HUES48 (cell line): ENCODE data around the gene MTLN.
"Not testable (repeated sequence)": the region's sequence is repeated elsewhere in the genome, so short reads cannot be mapped to it uniquely, and the experiment has no call there.

Source experiments
- H3K27ac ChIP-seq: one replicate; pipeline ENCODE4 v1.7.0; 2013; ENCODE audit warnings: low read depth, low read length, inconsistent platforms
- H3K27me3 ChIP-seq: 2 replicates; pipeline ENCODE4 v1.6.1; 2013; ENCODE audit warnings: mild to moderate bottlenecking, low read length; ENCODE audit not compliant: control insufficient read depth, insufficient read depth
- H3K36me3 ChIP-seq: 2 replicates; pipeline ENCODE4 v1.6.1; 2013; ENCODE audit warnings: low read length; ENCODE audit not compliant: control insufficient read depth, insufficient read depth
- H3K4me1 ChIP-seq: 2 replicates; pipeline ENCODE4 v1.6.1; 2013; ENCODE audit warnings: mild to moderate bottlenecking, low read length; ENCODE audit not compliant: control insufficient read depth, insufficient read depth
- H3K4me3 ChIP-seq: 2 replicates; pipeline ENCODE4 v1.5.1; 2013; ENCODE audit warnings: mild to moderate bottlenecking, low read depth, low read length
- H3K9ac ChIP-seq: 2 replicates; pipeline ENCODE4 v1.6.1; 2013; ENCODE audit warnings: mild to moderate bottlenecking, low read depth, low read length, moderate library complexity
- H3K9me3 ChIP-seq: 2 replicates; pipeline ENCODE4 v1.6.1; 2013; ENCODE audit warnings: low read length; ENCODE audit not compliant: control insufficient read depth, insufficient read depth

The MTLN gene

GRCh38 chr2:110211938-110212858, at the start of gene MTLN:
Gene MTLN, minus strand, starts transcription at chr2:110212547. Its CDS starts 22 bp downstream, at chr2:110212525.
- peak within 1 kb of the TSS; percentile 63 for H3K27ac ChIP-seq
- peak within 1 kb of the TSS; percentile 92 for H3K4me3 ChIP-seq
- no peaks in the 10 kb centered on the region for H3K27me3 ChIP-seq
- H3K36me3 ChIP-seq: peaks cover 9% of the 10 kb centered on the region; the same call in 1 of the 2 replicates
- no peaks in the 10 kb centered on the region for H3K4me1 ChIP-seq
- H3K9ac ChIP-seq: peak within 1 kb of the TSS; percentile 89
- peaks cover 7% of the 10 kb centered on the region for H3K9me3 ChIP-seq

DNA sequence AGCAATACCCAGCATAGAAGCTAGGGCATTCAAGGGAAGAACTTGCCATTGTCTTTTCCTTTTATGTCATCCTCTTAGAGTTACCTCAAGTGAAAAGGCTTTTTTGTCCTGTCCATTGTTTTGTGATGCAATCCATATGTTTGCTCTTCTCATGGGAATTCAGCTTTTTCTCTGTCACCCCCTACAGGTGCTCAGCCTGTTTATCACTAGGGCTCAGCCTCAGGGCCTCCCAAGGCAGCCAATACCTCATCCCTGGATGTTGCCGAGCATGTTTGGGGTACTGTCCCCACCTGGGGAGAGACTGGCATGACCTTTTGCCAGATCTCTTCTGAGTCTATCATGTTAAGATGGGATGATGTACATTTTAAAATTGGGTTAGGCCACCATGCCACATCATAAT, 49.6 kb upstream of the MTLN start:
- not testable (repeated sequence) for H3K9me3 ChIP-seq, H3K27ac ChIP-seq, H3K4me1 ChIP-seq, H3K9ac ChIP-seq, H3K36me3 ChIP-seq, H3K27me3 ChIP-seq, H3K4me3 ChIP-seq

- not testable (repeated sequence) for H3K27ac ChIP-seq, H3K4me1 ChIP-seq, H3K9me3 ChIP-seq, H3K9ac ChIP-seq, H3K27me3 ChIP-seq, H3K36me3 ChIP-seq, H3K4me3 ChIP-seq
Measured at GRCh38 chr2:110248081-110248795, 35.9 kb upstream of the MTLN start.

- not testable (repeated sequence) for H3K36me3 ChIP-seq, H3K27me3 ChIP-seq, H3K4me1 ChIP-seq, H3K9me3 ChIP-seq, H3K9ac ChIP-seq, H3K4me3 ChIP-seq, H3K27ac ChIP-seq
Measured at GRCh38 chr2:110245488-110246435, 33.4 kb upstream of the MTLN start.

- H3K27ac ChIP-seq, H3K4me1 ChIP-seq, H3K4me3 ChIP-seq, H3K9ac ChIP-seq, H3K27me3 ChIP-seq, H3K36me3 ChIP-seq, H3K9me3 ChIP-seq: not testable (repeated sequence)
Measured at GRCh38 chr2:110243283-110243682, 30.9 kb upstream of the MTLN start.

GRCh38 chr2:110234514-110234913, 22.2 kb upstream of the MTLN start:
- not testable (repeated sequence) for H3K4me1 ChIP-seq, H3K4me3 ChIP-seq

DNA sequence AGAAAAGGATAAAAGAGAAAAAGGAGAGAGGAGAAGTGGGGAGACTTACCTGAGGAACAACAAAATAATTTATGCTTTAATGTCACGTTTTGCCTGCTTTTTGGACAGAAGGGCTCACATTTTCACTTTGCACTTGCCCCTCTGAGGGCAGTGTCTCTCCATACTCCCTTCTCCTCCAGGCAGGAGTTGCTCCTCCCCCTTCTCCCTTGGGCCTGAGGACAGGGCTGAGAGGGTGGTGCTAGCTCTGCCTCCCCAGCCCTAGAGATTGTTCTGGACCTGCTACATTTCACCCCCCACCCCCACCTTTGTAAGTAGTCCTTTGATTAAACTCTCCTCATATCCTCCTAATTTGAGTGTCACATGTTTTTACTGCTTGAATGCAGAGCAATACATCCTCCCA, 17.5 kb upstream of the MTLN start:
- H3K9me3 ChIP-seq, H3K36me3 ChIP-seq, H3K27me3 ChIP-seq, H3K27ac ChIP-seq, H3K4me3 ChIP-seq, H3K9ac ChIP-seq, H3K4me1 ChIP-seq: not testable (repeated sequence)

More at GRCh38 chr2:110234514-110234913, 22.2 kb upstream of the MTLN start:
- not testable (repeated sequence) for H3K36me3 ChIP-seq, H3K9ac ChIP-seq, H3K9me3 ChIP-seq, H3K27ac ChIP-seq, H3K27me3 ChIP-seq

GRCh38 chr2:110222626-110223025, 10.3 kb upstream of the MTLN start:
- not testable (repeated sequence) for H3K4me3 ChIP-seq, H3K27me3 ChIP-seq, H3K9me3 ChIP-seq, H3K4me1 ChIP-seq, H3K27ac ChIP-seq, H3K9ac ChIP-seq, H3K36me3 ChIP-seq

DNA sequence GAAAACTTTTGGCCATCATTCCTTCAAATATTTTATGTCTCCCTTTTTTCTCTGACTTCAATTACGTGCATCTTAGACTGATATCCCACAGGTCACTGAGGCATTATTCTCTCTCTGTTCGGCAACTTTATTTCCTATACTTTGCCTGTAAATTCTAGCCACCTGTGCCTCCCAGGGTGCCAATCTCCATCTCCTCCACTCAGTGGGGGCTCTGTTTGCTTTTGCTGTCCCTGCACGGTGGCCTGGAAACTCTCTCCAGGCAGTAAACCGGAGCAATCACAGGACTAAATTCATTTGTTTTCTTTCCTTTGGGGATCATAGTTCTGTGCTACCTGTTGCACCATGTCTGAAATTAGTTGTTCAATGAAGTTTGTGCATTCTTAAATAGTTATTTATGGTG, 9.6 kb upstream of the MTLN start:
- Histone ChIP-seq H3K4me3 (no peak overlapping the region), H3K9me3 (peaks cover 7% of the 10 kb centered on the region; the same call in 1 of the 2 replicates), H3K36me3 (no peaks in the 10 kb centered on the region), H3K9ac (no peak overlapping the region), H3K27ac (no peak overlapping the region), H3K4me1 (no peaks in the 10 kb centered on the region; the same call in 1 of the 2 replicates), H3K27me3 (no peaks in the 10 kb centered on the region)

DNA sequence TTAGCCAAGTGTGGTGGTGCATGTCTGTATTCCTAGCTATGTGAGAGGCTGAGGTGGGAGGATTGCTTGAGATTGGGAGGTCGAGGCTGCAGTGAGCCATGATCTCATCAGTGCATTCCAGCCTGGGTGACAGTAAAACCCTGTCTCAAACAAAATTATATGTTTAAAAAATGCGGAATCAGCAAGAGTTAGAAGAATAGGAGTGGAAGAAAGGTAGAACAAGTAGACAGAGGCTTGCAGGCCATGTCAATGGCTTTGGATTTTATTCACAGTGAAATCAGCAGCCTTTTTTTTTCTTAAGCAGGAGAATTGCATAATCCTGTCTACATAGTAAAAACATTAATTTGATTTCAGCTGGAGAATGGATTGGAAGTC, 7.8 kb upstream of the MTLN start:
- H3K27ac ChIP-seq: no peak overlapping the region
- H3K9me3 ChIP-seq: peaks cover 7% of the 10 kb centered on the region; the same call in 1 of the 2 replicates
- no peak overlapping the region for H3K9ac ChIP-seq
- no peaks in the 10 kb centered on the region for H3K36me3 ChIP-seq
- no peaks in the 10 kb centered on the region for H3K27me3 ChIP-seq
- no peak overlapping the region for H3K4me3 ChIP-seq
- H3K4me1 ChIP-seq: no peaks in the 10 kb centered on the region; the same call in 1 of the 2 replicates
